Measurements from ENCODE around the gene SLMAP.

The SLMAP gene

GRCh38 chr3:57946970-57947381 is 190.9 kb downstream of the SLMAP start:
- DNase-seq, result no peak

- DNase-seq, result no peak
Observed at GRCh38 chr3:57948080-57948671, 192.1 kb downstream of the SLMAP start.

GRCh38 chr3:57948781-57949242 is 192.7 kb downstream of the SLMAP start:
- DNase-seq, result no peak

- no peak for DNase-seq
Observed at GRCh38 chr3:57949344-57949743, 193.2 kb downstream of the SLMAP start.

GRCh38 chr3:57949785-57950615 is 193.9 kb downstream of the SLMAP start:
- no peak for DNase-seq

- DNase-seq, result no peak
Observed at GRCh38 chr3:57951066-57951882, 195.2 kb downstream of the SLMAP start.

GRCh38 chr3:57952208-57952631 is 196.1 kb downstream of the SLMAP start:
- no peak for DNase-seq

- DNase-seq, result no peak
Observed at GRCh38 chr3:57952651-57953050, 196.5 kb downstream of the SLMAP start.

GRCh38 chr3:57953576-57953975 is 197.5 kb downstream of the SLMAP start:
- DNase-seq, result no peak

GRCh38 chr3:57956119-57956832 is 200.2 kb downstream of the SLMAP start:
- no peak for DNase-seq

- DNase-seq, result no peak
Observed at GRCh38 chr3:57956833-57957174, 200.7 kb downstream of the SLMAP start.

- DNase-seq, result no peak
Observed at GRCh38 chr3:57957824-57958223, 201.7 kb downstream of the SLMAP start.

- DNase-seq, result no peak
Observed at GRCh38 chr3:57958642-57959422, 202.7 kb downstream of the SLMAP start.

GRCh38 chr3:57959423-57960173 is 203.5 kb downstream of the SLMAP start:
- DNase-seq, result no peak

GRCh38 chr3:57960174-57960505 is 204.0 kb downstream of the SLMAP start:
- no peak for DNase-seq

GRCh38 chr3:57961177-57961827 is 205.2 kb downstream of the SLMAP start:
- DNase-seq, result no peak

- no peak for DNase-seq
Observed at GRCh38 chr3:57961828-57962447, 205.8 kb downstream of the SLMAP start.

- no peak for DNase-seq
Observed at GRCh38 chr3:57962448-57962834, 206.3 kb downstream of the SLMAP start.

GRCh38 chr3:57963811-57964346 is 207.8 kb downstream of the SLMAP start:
- DNase-seq, result no peak

GRCh38 chr3:57966829-57967228 is 210.7 kb downstream of the SLMAP start:
- no peak for DNase-seq
